Stimulated activated CD8-positive, alpha-beta memory T cell treated with anti-CD3 and anti-CD28 coated beads, Interleukin-4, amount 100 ng/mL, for 24 hours (primary cell): Measurements from ENCODE around the gene PIK3CB.
"Not testable (repeated sequence)": the region's sequence is repeated elsewhere in the genome, so short reads cannot be mapped to it uniquely, and the experiment has no call there.

Experiments used
- DNase-seq: peaks from one replicate; pipeline ENCODE4 v3.0.0-alpha.2; 2020; ENCODE audit warnings: low read depth

The PIK3CB gene

DNA sequence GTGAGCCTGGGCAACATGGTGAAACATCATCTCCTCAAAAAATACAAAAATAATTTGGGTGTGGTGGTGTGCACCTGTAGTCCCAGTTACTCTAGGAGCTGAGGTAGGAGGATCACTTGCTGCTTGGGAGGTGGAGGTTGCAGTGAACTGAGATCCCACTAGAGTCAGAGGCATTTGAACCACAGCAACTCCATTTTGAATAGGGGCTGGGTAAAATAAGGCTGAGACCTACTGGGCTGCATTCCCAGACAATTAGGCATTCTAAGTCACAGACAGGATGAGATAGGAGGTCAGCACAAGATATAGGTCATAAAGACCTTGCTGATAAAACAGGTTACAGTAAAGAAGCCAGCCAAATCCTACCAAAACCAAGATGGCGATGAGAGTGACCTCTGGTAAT, 12.1 kb upstream of the PIK3CB start:
- DNase-seq: not testable (repeated sequence)

DNA sequence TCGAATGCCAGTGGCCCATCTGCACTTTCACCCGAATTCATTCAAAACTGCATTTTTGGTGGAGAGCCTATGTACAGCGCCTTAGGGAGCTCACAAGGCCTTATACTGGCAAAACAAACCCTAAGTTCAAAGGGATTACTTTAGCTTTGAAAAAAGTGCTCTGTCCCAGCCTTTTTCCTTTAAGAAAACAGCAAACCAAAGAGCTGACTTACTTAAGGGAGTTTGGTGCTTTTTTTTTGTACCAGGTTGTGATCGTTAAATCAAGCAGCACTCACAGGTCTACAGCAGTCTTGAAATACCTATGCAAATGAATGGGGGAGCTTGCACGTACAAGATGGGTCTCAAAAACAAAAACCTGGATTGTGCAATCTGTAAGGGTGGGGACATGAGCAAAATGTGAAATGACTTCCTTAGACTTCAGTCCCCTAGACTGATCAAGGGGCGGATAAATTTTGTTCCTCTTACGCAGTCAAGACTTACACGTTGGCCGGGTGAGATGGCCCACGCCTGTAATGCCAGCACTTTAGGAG, 11.6 kb upstream of the PIK3CB start:
- no peak for DNase-seq

DNA sequence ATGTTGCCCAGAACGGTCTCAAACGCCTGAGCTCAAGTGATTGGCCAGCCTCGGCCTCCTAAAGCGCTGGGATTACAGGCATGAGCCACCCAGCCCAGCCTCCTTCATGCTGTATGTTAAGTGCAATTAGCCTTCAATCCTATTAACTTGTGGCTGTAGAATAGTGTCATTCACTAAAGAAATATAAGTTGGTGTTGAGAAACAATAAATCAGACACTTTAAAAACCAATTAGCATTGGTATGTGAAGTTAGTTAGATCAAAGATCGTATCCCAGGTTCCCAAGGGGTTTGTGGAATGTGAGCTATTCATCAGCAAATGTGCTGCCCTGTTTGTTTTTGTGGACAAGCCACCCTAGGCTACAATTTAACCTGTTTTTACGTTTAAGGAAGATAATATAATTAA, 11.0 kb upstream of the PIK3CB start:
- no peak for DNase-seq

DNA sequence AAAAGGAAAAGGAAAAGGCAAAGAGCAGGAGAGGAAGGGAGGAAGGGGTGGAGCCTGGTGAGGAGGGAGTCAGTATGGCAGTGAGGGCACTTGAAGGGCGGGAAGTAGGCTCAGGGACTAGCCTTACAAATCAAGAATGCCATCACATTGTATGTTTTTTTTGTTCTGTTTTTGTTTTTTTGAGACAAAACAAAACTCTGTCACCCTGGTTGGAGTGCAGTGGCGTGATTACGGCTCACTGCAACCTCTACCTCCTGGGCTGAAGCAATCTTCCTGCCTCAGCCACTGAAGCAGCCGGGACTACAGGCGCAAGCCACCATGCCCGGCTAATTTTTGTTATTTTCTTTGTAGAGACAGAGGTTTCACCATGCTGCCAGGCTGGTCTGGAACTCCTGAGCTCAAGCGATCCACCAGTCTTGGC, 10.5 kb upstream of the PIK3CB start:
- DNase-seq: no peak

DNA sequence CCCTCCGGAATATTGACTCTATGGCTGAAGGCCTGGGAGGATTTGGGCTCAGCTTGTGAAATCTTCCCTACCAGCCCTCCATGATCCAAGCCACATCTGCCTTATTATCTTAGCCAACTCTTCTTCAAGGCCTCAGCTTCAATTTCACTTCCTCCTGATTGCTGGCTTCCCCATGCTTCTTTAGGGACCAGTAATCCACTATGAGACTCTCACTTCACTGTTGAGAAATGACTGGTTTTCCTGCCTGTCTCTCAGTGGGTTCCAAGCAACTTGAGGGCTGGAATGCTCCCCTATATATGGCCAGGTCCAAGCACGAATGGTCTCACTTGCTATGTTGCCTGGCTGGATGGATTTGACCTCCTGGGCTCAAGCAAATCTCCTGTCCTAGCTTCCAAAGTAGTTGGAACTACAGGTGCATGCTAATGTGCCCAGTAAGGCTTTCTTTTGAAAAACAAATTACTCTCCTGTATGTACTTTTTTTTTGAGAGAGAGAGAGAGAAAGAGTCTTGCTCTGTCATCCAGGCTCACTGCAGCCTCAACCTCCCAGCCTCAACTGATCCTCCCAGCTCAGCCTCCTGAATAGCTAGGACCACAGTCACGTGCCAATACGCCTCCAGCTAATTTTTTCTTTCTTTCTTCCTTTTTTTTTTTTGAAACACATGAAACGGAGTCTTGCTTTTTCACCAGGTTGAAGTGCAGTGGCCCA, 7.9 kb upstream of the PIK3CB start:
- DNase-seq: no peak

DNA sequence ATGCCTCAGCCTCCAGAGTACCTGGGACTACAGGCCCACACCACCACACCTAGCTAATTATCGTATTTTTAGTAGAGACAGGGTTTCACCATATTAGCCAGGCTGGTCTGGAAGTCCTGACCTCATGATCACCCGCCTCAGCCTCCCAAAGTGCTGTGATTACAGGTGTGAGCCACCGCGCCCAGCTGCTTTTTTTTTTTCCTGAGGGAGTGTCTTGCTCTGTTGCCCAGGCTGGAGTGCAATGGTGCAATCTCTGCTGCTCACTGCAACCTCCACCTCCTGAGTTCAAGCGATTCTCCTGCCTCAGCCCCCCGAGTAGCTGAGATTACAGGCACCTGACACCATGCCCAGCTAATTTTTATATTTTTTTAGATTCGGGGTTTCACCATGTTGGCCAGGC, 3.7 kb upstream of the PIK3CB start:
- not testable (repeated sequence) for DNase-seq

DNA sequence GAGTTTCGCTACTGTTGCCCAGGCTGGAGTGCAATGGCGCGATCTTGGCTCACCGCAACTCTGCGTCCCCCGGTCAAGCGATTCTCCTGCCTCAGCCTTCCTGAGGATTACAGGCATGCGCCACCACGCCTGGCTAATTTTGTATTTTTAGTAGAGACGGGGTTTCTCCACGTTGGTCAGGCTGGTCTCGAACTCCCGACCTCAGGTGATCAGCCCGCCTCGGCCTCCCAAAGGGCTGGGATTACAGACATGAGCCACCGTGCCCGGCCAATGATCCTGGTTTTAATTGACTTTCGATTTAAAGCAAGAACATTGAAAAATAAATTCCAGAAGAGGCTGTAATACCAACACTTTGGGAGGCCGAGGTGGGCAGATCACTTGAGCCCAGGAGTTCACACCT, 1.1 kb upstream of the PIK3CB start:
- DNase-seq: not testable (repeated sequence)

DNA sequence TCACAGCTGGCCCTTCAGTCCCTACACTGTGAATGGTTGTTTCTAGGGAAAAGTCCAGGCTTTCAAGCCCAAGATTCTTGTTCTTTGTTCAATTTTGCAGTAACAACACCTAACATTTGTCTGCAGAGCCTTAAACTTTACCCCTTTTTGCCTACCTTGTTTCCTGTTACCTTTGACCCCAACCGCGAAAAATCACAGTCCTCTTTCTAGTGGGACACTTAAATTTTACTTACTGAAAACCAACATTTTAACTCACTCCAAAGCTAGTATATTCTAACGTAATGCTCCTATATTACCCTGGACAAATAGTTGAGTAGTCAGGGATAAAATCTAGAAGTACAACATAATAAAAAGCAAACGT, 649 bp upstream of the PIK3CB start:
- no peak for DNase-seq

DNA sequence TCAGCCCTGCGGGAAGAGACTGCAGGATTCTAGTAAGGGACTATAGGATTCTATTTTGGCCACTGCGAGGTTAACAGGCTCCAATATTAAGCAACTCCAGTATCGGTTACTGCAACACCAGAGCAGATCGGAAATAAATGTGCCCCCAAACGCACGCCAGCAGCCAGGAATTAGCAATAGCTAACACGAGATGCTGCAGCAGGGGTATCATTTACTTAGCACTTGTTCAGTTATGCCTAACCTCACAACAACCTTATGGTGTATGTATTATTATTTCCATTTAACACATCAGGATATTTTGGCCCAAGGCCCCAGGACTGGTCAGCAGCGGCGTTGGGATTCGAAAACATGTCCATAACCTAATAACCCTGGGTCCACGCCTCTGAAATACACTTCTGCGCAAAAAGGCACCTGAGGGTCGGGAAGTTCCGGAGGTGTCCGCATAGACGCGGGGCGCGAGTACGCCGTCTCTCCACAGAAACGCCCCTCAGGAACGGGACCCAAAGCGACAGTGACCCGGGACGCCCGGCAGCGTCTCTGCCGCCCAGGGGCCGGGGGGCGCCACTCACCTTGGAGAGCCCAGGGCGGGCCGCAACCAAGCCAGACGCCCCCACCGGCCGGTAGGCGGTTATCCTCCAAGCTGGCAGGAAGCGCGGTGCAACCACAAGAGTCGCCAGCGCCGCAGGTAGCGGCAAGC, 681 bp downstream of the PIK3CB start:
- no peak for DNase-seq

DNA sequence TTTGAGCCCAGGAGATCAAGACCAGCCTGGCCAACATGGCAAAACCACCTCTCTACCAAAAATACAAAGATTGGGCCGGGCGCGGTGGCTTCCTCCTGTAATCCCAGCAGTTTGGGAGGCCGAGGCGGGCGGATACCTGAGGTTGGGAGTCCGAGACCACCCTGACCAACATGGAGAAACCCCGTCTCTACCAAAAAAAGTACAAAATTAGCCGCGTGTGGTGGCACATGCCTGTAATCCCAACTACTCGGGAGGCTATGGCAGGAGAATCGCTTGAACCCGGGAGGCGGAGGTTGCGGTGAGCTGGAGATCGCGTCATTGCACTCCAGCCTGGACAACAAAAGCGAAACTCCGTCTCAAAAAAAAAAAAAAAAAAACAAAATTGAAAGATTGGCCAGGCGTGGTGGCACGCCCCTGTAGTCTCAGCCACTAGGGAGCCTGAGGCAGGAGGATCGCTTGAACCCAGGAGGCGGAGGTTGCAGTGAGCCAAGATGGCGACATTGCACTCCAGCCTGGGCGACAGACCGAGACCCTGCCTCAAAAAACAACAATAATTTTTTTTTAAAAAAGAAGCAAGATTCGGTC, 2.2 kb downstream of the PIK3CB start:
- not testable (repeated sequence) for DNase-seq

DNA sequence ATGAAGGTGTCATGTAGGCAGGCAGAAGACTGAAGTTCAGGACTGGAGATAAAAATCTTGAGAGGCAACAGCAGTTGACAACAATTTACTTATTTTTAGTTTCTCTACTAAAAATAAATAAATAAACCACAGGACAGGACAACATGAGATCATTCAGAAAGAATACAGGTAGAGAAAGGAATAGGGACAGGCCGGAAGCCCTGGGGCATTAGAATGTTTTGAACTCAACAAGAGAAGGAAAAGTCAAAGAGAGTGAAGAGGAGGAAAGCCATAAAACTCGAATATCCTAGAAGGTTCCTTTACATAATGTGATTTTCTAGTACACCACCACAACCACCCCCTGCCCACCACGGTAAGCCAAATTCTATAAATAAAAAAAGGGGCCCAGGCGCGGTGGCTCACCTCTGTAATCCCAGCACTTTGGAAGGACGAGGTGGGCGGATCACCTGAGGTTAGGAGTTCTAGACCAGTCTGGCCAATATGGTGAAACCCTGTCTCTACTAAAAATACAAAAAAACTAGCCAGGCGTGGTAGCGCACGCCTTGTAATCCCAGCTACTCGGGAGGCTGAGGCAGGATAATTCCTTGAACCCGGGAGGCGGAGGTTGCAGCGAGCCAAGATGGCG, 4.7 kb downstream of the PIK3CB start:
- no peak for DNase-seq

DNA sequence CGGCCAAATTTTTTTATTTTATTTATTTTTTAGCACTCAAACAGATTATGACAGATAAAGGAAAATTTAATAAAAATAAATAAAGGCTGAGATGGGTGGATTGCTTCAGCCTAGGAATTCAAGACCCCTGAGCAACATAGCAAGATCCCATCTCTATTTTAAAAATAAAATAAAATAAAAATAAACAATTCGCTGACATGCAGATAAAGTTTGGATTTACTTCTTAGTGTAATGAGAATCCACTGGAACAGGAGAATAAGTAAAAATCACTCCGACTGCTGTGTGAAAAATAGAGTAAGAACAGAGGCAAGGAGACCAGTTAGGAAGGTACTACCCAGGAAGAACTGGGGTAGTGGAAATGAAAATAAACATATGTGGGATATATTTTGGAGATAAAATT, 5.6 kb downstream of the PIK3CB start:
- DNase-seq: no peak

DNA sequence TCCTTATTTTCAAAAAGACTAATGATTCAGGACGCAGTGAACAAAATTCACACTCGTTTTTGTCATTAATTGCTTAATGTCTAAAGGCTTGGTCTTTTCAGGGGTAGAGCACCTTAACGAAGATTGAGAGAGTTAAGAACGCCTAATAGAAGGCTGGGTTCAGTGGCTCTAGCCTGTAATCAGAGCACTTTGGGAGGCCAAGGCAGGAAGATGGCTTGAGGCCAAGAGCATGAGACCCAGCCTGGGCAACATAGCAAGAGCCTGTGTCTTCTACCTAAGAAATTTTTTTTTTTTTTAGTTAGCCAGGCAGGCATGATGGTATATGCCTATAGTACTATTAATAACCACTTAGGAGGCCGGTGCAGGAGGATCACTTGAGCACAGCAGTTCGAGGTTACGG, 7.5 kb downstream of the PIK3CB start:
- no peak for DNase-seq

DNA sequence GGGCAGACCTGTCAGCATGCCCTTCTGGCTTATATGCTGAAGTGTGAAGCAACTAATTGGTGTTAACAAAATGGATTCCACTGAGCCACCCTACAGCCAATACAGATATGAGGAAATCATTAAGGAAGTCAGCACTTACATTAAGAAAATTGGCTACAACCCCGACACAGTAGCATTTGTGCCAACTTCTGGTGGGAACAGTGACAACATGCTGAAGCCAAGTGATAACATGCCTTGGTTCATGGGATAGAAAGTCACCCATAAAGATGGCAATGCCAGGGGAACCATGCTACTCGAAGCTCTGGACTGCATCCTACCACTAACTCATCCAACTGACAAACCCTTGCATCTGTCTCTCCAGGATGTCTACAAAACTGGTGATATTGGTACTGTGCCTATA, 9.4 kb downstream of the PIK3CB start:
- no peak for DNase-seq

DNA sequence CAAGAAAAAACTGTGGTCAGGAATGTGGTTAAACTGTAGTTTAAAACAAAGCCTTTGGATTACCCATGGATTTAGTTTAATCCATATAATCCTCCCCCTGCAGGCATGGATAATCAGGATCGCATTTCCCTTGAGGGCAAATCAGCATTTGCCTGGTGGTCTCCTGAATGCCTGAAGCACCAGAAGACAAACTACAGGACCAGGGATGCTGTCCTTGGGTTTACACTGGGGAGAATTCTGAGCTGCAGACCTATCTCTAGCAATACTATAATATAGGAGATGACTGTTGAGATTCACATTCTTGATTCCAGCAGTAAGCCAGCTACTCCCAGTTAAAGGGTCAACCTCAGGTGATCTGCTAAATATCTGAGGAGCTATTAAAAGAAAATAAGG, 10.6 kb downstream of the PIK3CB start:
- DNase-seq: no peak

DNA sequence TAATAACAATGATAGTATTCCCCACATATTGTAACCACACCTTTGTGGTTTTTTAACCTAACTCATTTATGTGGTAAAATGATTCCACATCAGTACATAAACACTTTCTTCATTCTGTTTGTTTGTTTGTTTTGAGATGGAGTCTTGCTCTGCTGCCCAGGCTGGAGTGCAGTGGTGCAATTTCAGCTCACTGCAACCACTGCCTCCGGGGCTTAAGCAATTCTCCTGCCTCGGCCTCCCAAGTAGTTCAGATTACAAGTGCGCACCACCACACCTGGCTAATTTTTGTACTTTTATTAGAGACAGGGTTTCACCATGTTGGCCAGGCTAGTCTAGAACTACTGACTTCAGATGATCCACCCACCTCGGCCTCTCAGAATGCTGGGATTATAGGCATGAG, 14.3 kb downstream of the PIK3CB start:
- DNase-seq: not testable (repeated sequence)

DNA sequence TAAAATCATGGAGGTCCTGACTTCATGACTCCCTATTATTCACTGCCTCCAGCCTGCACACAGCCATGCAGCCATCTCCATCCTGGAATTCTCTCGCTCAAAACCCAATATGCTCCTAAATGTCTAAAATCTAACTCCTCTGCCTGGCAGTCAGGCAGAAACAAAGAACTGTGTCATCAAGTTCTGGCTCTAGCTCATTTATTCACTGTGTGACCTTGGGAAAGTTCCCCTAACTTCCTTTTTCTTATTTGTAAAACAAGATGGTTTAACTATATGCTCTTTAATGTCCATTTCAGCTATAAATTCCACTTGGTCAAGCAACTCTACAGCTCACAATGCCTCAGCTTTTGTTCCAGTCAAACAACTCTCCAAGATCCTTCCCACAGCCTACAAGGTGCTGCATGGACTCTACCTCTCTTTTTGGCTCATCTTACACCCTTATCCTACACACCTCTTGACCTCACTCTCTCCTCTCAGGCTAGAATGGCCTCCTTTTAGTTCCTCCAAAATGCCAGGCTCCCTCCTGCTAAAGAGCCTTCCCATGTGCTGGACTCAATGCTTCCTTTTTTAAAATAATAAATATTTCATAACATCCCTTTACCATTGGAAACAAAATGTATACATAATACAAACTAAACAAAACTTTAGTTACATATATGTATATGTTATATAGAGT, 16.4 kb downstream of the PIK3CB start:
- no peak for DNase-seq

DNA sequence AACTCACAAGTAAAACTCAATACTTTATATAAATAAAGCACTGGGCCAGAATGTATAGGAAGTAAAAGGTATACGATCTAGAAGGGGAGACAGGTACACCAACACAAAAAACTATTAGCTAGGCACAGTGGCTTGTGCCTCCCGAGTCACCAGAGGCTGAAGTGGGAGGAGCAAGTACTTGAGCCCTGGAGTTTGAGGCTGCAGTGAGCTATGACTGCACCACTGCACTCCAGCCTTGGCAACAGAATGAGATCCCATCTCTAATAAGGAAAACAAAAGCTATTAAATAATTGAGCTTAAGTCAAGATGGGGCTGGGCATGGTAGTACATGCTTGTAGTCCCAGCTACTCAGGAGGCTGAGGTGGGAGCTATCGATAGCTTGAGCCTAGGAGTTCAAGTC, 17.0 kb downstream of the PIK3CB start:
- DNase-seq: no peak

DNA sequence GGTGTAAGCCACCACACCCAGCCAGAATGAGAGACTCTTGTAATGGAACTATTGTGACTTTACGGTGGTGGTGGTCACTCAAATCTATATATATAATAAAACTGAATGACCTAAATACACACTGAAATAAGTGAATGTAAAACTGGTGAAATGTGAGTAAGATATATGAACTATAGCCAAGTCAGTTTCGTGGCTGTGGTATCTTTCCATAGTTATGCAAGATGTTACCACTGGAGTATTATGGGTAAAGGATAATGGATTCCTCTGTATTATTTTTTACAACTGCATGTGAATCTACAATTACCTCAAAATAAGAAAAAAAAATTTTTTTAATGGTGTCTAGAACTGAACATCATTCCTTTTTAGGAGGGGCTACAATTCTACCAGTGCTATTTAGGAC, 21.9 kb downstream of the PIK3CB start:
- no peak for DNase-seq

DNA sequence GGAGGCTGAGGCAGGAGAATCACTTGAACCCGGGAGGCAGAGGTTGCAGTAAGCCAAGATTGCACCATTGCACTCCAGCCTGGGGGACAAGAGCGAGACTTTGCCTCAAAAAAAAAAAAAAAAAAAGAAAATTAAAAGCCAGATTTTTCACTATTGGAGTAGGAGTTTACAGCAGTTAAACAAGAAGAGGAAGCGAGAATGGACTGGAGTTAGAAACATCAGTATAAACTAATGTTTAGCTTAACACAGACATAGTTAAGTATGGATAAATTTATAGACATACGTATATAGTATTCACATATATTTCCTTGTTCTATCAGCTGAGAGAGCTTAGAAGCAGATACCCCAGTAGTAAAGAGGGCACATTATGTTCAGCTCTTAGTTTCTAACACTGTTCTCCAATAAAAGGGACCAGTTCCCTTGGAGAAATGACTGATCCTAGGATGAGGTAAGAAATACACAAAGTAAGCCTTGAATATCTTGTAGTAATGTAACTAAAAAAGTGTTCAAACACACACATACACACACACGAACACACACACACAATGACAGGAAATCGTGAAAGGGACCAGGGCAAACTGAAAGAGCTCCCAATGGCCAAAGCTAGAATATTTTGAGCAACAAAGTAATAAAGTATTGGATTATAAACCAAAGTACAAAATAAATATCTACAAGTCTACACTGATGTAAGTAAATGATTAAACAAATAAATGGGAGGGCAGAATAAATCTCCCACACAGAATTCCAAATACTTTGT, 25.1 kb downstream of the PIK3CB start:
- DNase-seq: no peak

DNA sequence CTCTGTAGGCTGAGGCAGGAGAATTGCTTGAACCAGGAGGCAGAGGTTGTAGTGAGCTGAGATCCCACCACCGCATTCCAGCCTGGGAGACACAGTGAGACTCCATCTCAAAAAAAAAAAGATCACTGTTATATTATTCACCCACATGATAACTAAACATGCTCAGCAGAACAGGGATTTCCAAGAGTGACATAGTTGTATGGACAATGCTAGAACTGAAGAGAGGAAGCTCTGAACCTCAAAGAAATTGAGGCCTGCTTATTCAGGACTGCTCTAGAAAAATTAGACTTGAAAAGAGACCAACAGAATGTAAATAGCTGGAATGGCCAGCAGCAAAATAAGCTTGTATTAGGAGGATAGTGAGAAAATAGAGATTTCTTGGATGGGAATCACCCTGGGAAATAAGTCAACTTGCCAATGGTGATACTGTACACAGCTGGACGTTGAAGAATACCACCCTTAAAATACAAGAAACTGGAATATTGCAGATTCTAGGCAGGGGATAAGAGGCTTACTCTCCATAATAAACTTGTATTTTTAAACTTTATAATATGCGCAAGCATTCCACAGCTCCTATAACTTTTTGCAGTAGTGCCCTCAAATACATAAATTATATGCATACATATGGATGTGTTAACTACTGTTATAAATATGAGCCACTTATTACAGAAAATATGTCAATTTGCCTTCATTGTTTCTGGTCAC, 28.2 kb downstream of the PIK3CB start:
- no peak for DNase-seq
